ENCODE data around the gene SYNE2.

- TF ChIP-seq EZH2phosphoT487 (conservative IDR thresholded peaks at IDR 0.05; ENCODE audit: low read length) (no peak), CTCF (IDR thresholded peaks at IDR 0.05; ENCODE audit: insufficient read depth, low read length, poor library complexity, severe bottlenecking) (no peak)
Measured at GRCh38 chr14:64012003-64012402, 159.2 kb downstream of the SYNE2 start.

Data from SU-DHL-6 (cell line).